ENCODE data around the gene ECHS1.

ECHS1 gene

GRCh38 chr10:133366130-133366478 is 7.0 kb downstream of the ECHS1 start:
- POLR2A ChIA-PET, result no interaction called here
- no peak for TF ChIP-seq CTCF (IDR thresholded peaks at IDR 0.05; ENCODE audit: insufficient read depth, low read length, missing control alignments)
- no peak overlapping the region for H3K4me3 ChIP-seq (ENCODE audit: low read depth, low read length)
- no peak for DNase-seq (ENCODE audit: low read depth, low spot score)
- CTCF ChIA-PET, result no interaction called here

- CTCF ChIA-PET, result no interaction called here
- POLR2A ChIA-PET, result no interaction called here
- no peak for DNase-seq (ENCODE audit: low read depth, low spot score)
- TF ChIP-seq CTCF (IDR thresholded peaks at IDR 0.05; ENCODE audit: insufficient read depth, low read length, missing control alignments), result no peak
- no peak overlapping the region for H3K4me3 ChIP-seq (ENCODE audit: low read depth, low read length)
Observed at GRCh38 chr10:133365461-133366129, 7.6 kb downstream of the ECHS1 start.

- ChIA-PET POLR2A (no interaction called here), CTCF (interaction anchor here (6.7 kb wide), 1 partner anchor 35 kb away, joined by 24 read pairs; no protein-coding TSS in a partner anchor)
- TF ChIP-seq CTCF (IDR thresholded peaks at IDR 0.05; ENCODE audit: insufficient read depth, low read length, missing control alignments), result no peak
- DNase-seq (ENCODE audit: low read depth, low spot score), result no peak
- H3K4me3 ChIP-seq (ENCODE audit: low read depth, low read length), result no peak overlapping the region
Observed at GRCh38 chr10:133364645-133365431, 8.3 kb downstream of the ECHS1 start.

GRCh38 chr10:133362846-133363245 is 10.3 kb downstream of the ECHS1 start:
- no peak overlapping the region for H3K4me3 ChIP-seq (ENCODE audit: low read depth, low read length)
- TF ChIP-seq CTCF (IDR thresholded peaks at IDR 0.05; ENCODE audit: insufficient read depth, low read length, missing control alignments), result no peak
- ChIA-PET CTCF (interaction anchor here (6.7 kb wide), 1 partner anchor 33 kb away, joined by 24 read pairs; no protein-coding TSS in a partner anchor), POLR2A (no interaction called here)
- DNase-seq (ENCODE audit: low read depth, low spot score), result no peak

- ChIA-PET CTCF (interaction anchor here (1.5 to 6.7 kb wide), 2 partner anchors 9 to 32 kb away, joined by 3 to 24 read pairs; no protein-coding TSS in a partner anchor), POLR2A (interaction anchor here (0.7 to 0.8 kb wide), 2 partner anchors 8 to 620 kb away, joined by 3 read pairs; no protein-coding TSS in a partner anchor)
- no peak for TF ChIP-seq CTCF (IDR thresholded peaks at IDR 0.05; ENCODE audit: insufficient read depth, low read length, missing control alignments)
- no peak overlapping the region for H3K4me3 ChIP-seq (ENCODE audit: low read depth, low read length)
- no peak for DNase-seq (ENCODE audit: low read depth, low spot score)
Observed at GRCh38 chr10:133361773-133362441, 11.2 kb downstream of the ECHS1 start.

- DNase-seq (ENCODE audit: low read depth, low spot score), result no peak
- ChIA-PET CTCF (interaction anchor here (1.5 to 6.7 kb wide), 2 partner anchors 9 to 31 kb away, joined by 3 to 24 read pairs; no protein-coding TSS in a partner anchor), POLR2A (interaction anchor here (0.7 to 0.8 kb wide), 2 partner anchors 9 to 620 kb away, joined by 3 read pairs; no protein-coding TSS in a partner anchor)
- no peak for TF ChIP-seq CTCF (IDR thresholded peaks at IDR 0.05; ENCODE audit: insufficient read depth, low read length, missing control alignments)
- no peak overlapping the region for H3K4me3 ChIP-seq (ENCODE audit: low read depth, low read length)
Observed at GRCh38 chr10:133361227-133361626, 11.9 kb downstream of the ECHS1 start.

Measured in AG04449 (cell line).